Measurements from ENCODE around the gene PTH2R.

DNA sequence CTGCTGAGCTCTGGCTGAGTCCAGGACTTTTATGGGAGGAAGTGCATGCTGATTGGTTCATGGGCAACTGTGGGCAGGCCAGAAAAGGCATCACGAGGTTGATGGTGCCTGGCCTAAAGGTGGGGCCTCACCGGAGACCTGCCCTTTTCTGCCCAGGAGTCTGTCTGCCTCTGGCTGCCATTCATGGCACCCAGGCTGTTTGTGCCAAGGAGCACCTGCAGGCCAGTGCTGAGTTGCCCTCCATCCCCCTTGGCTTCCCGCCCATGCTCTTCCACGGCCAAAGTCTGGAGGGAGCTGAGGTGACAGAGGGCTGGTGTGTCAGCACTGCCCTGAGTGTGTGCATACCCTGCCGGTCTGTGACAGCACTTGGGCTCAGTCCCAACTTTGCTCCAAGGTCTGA lies 123.2 kb downstream of the PTH2R start:
- TF ChIP-seq, protein P1, sequence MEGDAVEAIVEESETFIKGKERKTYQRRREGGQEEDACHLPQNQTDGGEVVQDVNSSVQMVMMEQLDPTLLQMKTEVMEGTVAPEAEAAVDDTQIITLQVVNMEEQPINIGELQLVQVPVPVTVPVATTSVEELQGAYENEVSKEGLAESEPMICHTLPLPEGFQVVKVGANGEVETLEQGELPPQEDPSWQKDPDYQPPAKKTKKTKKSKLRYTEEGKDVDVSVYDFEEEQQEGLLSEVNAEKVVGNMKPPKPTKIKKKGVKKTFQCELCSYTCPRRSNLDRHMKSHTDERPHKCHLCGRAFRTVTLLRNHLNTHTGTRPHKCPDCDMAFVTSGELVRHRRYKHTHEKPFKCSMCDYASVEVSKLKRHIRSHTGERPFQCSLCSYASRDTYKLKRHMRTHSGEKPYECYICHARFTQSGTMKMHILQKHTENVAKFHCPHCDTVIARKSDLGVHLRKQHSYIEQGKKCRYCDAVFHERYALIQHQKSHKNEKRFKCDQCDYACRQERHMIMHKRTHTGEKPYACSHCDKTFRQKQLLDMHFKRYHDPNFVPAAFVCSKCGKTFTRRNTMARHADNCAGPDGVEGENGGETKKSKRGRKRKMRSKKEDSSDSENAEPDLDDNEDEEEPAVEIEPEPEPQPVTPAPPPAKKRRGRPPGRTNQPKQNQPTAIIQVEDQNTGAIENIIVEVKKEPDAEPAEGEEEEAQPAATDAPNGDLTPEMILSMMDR (IDR thresholded peaks at IDR 0.05 in 2 of 3, conservative IDR thresholded peaks at IDR 0.05 in 1 of 3; ENCODE audit: borderline replicate concordance in 1 of 3, insufficient read depth in 1 of 3, low read depth in 2 of 3, low read length in 2 of 3), result no peak
- TF ChIP-seq, protein P2, sequence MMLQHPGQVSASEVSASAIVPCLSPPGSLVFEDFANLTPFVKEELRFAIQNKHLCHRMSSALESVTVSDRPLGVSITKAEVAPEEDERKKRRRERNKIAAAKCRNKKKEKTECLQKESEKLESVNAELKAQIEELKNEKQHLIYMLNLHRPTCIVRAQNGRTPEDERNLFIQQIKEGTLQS (IDR thresholded peaks at IDR 0.05), result no peak
- TF ChIP-seq, protein P3, sequence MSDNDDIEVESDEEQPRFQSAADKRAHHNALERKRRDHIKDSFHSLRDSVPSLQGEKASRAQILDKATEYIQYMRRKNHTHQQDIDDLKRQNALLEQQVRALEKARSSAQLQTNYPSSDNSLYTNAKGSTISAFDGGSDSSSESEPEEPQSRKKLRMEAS (IDR thresholded peaks at IDR 0.05), result no peak
- TF ChIP-seq, protein P4, sequence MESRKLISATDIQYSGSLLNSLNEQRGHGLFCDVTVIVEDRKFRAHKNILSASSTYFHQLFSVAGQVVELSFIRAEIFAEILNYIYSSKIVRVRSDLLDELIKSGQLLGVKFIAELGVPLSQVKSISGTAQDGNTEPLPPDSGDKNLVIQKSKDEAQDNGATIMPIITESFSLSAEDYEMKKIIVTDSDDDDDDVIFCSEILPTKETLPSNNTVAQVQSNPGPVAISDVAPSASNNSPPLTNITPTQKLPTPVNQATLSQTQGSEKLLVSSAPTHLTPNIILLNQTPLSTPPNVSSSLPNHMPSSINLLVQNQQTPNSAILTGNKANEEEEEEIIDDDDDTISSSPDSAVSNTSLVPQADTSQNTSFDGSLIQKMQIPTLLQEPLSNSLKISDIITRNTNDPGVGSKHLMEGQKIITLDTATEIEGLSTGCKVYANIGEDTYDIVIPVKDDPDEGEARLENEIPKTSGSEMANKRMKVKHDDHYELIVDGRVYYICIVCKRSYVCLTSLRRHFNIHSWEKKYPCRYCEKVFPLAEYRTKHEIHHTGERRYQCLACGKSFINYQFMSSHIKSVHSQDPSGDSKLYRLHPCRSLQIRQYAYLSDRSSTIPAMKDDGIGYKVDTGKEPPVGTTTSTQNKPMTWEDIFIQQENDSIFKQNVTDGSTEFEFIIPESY (IDR thresholded peaks at IDR 0.05; ENCODE audit: extremely low read depth, insufficient replicate concordance, low read length), result no peak
- no peak for TF ChIP-seq SIN3A (IDR thresholded peaks at IDR 0.05; ENCODE audit: low read depth)
- TF ChIP-seq CEBPB (IDR thresholded peaks at IDR 0.05; ENCODE audit: low read depth), result no peak
- TF ChIP-seq POLR2AphosphoS5 (IDR thresholded peaks at IDR 0.05; ENCODE audit: low read depth, low read length), result no peak
- TF ChIP-seq, protein P5, sequence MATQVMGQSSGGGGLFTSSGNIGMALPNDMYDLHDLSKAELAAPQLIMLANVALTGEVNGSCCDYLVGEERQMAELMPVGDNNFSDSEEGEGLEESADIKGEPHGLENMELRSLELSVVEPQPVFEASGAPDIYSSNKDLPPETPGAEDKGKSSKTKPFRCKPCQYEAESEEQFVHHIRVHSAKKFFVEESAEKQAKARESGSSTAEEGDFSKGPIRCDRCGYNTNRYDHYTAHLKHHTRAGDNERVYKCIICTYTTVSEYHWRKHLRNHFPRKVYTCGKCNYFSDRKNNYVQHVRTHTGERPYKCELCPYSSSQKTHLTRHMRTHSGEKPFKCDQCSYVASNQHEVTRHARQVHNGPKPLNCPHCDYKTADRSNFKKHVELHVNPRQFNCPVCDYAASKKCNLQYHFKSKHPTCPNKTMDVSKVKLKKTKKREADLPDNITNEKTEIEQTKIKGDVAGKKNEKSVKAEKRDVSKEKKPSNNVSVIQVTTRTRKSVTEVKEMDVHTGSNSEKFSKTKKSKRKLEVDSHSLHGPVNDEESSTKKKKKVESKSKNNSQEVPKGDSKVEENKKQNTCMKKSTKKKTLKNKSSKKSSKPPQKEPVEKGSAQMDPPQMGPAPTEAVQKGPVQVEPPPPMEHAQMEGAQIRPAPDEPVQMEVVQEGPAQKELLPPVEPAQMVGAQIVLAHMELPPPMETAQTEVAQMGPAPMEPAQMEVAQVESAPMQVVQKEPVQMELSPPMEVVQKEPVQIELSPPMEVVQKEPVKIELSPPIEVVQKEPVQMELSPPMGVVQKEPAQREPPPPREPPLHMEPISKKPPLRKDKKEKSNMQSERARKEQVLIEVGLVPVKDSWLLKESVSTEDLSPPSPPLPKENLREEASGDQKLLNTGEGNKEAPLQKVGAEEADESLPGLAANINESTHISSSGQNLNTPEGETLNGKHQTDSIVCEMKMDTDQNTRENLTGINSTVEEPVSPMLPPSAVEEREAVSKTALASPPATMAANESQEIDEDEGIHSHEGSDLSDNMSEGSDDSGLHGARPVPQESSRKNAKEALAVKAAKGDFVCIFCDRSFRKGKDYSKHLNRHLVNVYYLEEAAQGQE (IDR thresholded peaks at IDR 0.05; ENCODE audit: low read depth), result no peak
- TF ChIP-seq EZH2 (IDR thresholded peaks at IDR 0.05), result no peak
- no peak for TF ChIP-seq POLR2A (IDR thresholded peaks at IDR 0.05; ENCODE audit: borderline replicate concordance, extremely low read depth, insufficient read depth, insufficient read length)

Measured in HCT116 (cell line).